ENCODE results near the gene SEMA5B. TPM values are rescaled to one million over a fixed set of nuclear protein-coding genes. Genes with fewer than 3 reads are reported as not detected.

SEMA5B gene
- total and polyA plus RNA-seq, 2 of the 4 experiments (the other 2 are of a cell fraction), result not detected

- Histone ChIP-seq H3K56ac (ENCODE audit: extremely low read depth, insufficient read depth, low read length) (no peak overlapping the region), H3K9ac (ENCODE audit: low read depth, low read length) (no peak overlapping the region), H2BK20ac (ENCODE audit: low read depth, low read length) (no peak overlapping the region), H3K4me3 (ENCODE audit: insufficient read depth, low read depth, low read length) (no peak overlapping the region), H3K27ac (ENCODE audit: insufficient read depth, low read length) (no peak overlapping the region), H4K8ac (ENCODE audit: low read depth in 2 of 2, low read length in 2 of 2) (no peak overlapping the region), H2BK120ac (ENCODE audit: low read depth, low read length) (no peak overlapping the region), H3K9me1 (ENCODE audit: insufficient read depth, low read length) (no peaks in the 10 kb centered on the region), H4K5ac (ENCODE audit: low read depth, low read length) (no peak overlapping the region), H3K9me3 (ENCODE audit: control insufficient read depth, insufficient read depth, low read length) (no peaks in the 10 kb centered on the region), H2AK5ac (ENCODE audit: low read depth, low read length) (no peak overlapping the region), H4K20me1 (ENCODE audit: insufficient read depth, low read length) (no peaks in the 10 kb centered on the region), H3K18ac (ENCODE audit: low read depth, low read length) (no peak overlapping the region), H3K4ac (ENCODE audit: low read depth, low read length) (no peak overlapping the region), H2AK9ac (replicated peaks; ENCODE audit: low read depth, low read length, poor library complexity) (no peak overlapping the region), H3K4me1 (ENCODE audit: control insufficient read depth, insufficient read depth, low read length) (no peaks in the 10 kb centered on the region), H2BK15ac (ENCODE audit: low read depth, low read length) (no peak overlapping the region), H3K14ac (replicated peaks; ENCODE audit: low read depth, low read length) (no peak overlapping the region), H3K23ac (ENCODE audit: low read depth, low read length) (no peak overlapping the region), H3K4me2 (ENCODE audit: low read depth, low read length) (no peak overlapping the region), H3K79me1 (ENCODE audit: low read depth in 1 of 2, low read length in 2 of 2) (no peaks in the 10 kb centered on the region), H2BK5ac (ENCODE audit: low read depth, low read length, poor library complexity, severe bottlenecking) (no peak overlapping the region), H4K91ac (ENCODE audit: insufficient read depth, low read depth, low read length) (no peak overlapping the region), H2AFZ (replicated peaks; ENCODE audit: low read length, poor library complexity) (no peak overlapping the region), H3K27me3 (ENCODE audit: control insufficient read depth, insufficient read depth, low read length) (no peaks in the 10 kb centered on the region), H3K36me3 (ENCODE audit: control insufficient read depth, insufficient read depth, low read length) (no peaks in the 10 kb centered on the region)
- intact Hi-C loops (cut with micrococcal nuclease), result no loop called here
- dilution Hi-C loops (cut with HindIII; ENCODE audit: low sequenced_read_pairs, unreplicated experiment), result no loop called here
- whole genome bisulfite sequencing, 2 experiments (ENCODE audit: extremely low coverage in 2 of 2, insufficient read length in 1 of 2), result 89% methylated on average over 3 of the region's 4 CpGs; no CpG with 5 or more reads in 1 of the 2 experiments
- POLR2A ChIA-PET (ENCODE audit: unreplicated experiment), result no interaction called here
- in situ Hi-C loops (cut with MboI; ENCODE audit: low sequenced_read_pairs), result no loop called here
- TF ChIP-seq RCOR1 (IDR thresholded peaks at IDR 0.05; ENCODE audit: insufficient replicate concordance, low read length) (no peak), FOS (IDR thresholded peaks at IDR 0.05; ENCODE audit: low read depth, low read length) (no peak), USF2 (IDR thresholded peaks at IDR 0.05; ENCODE audit: low read depth, low read length) (no peak), MAZ (IDR thresholded peaks at IDR 0.05; ENCODE audit: borderline replicate concordance, low read depth, low read length) (no peak), RFX5 (IDR thresholded peaks at IDR 0.05; ENCODE audit: low read depth, low read length) (no peak), CTCF (conservative IDR thresholded peaks at IDR 0.05; ENCODE audit: low read depth, low read length) (no peak), CEBPB (IDR thresholded peaks at IDR 0.05; ENCODE audit: low read depth, low read length) (no peak), ELK1 (IDR thresholded peaks at IDR 0.05; ENCODE audit: borderline replicate concordance, low read depth, low read length) (no peak), MAFK (IDR thresholded peaks at IDR 0.05; ENCODE audit: low read depth, low read length) (no peak), SMC3 (IDR thresholded peaks at IDR 0.05; ENCODE audit: low read depth, low read length) (no peak), RAD21 (IDR thresholded peaks at IDR 0.05; ENCODE audit: low read length) (no peak), NFE2L2 (IDR thresholded peaks at IDR 0.05; ENCODE audit: low read depth, low read length) (no peak), CHD1 (IDR thresholded peaks at IDR 0.05; ENCODE audit: low read depth, low read length) (no peak), MXI1 (IDR thresholded peaks at IDR 0.05; ENCODE audit: borderline replicate concordance, low read depth, low read length) (no peak)
- BruUV-seq (replicated peaks), result no TSS peak
- CTCF ChIA-PET, result interaction anchor here (0.6 kb wide), 1 partner anchor 19 kb away, joined by 3 read pairs; no protein-coding TSS in a partner anchor
- DNase-seq, result no peak
- no peak for ATAC-seq (ENCODE audit: low read depth)
Measured at GRCh38 chr3:122886251-122886650, 141.3 kb downstream of the SEMA5B start.

All from IMR-90 (cell line).